ENCODE data around the gene AMACR.
A peak's percentile ranks its signal among the peaks of the same experiment; 100 is the strongest.

The AMACR gene

GRCh38 chr5:34053571-34054399, 45.9 kb upstream of the AMACR start:
- peak; percentile 59 for DNase-seq
- no peaks in the 10 kb centered on the region for H3K9me3 ChIP-seq (ENCODE audit: severe bottlenecking)
- H3K36me3 ChIP-seq = no peaks in the 10 kb centered on the region; the same call in 1 of the 2 replicates
- H3K27me3 ChIP-seq (ENCODE audit: insufficient read depth, low read depth, severe bottlenecking) = no peaks in the 10 kb centered on the region
- H3K4me3 ChIP-seq (ENCODE audit: low read depth, low read length) = no peak overlapping the region
- no peak for TF ChIP-seq CTCF (IDR thresholded peaks at IDR 0.05; ENCODE audit: low read depth, low read length)
- peak overlapping the region; percentile 42 for H3K27ac ChIP-seq

- H3K36me3 ChIP-seq = no peaks in the 10 kb centered on the region; the same call in 1 of the 2 replicates
- H3K4me3 ChIP-seq (ENCODE audit: low read depth, low read length) = no peak overlapping the region
- H3K27me3 ChIP-seq (ENCODE audit: insufficient read depth, low read depth, severe bottlenecking) = no peaks in the 10 kb centered on the region
- no peak for DNase-seq
- H3K9me3 ChIP-seq (ENCODE audit: severe bottlenecking) = no peaks in the 10 kb centered on the region
- H3K27ac ChIP-seq = no peak overlapping the region
- TF ChIP-seq CTCF (IDR thresholded peaks at IDR 0.05; ENCODE audit: low read depth, low read length) = no peak
Observed at GRCh38 chr5:34053133-34053532, 45.3 kb upstream of the AMACR start.

GRCh38 chr5:34051374-34051980, 43.6 kb upstream of the AMACR start:
- Histone ChIP-seq H3K27me3 (ENCODE audit: insufficient read depth, low read depth, severe bottlenecking) (no peaks in the 10 kb centered on the region), H3K36me3 (no peaks in the 10 kb centered on the region), H3K27ac (no peak overlapping the region), H3K4me3 (ENCODE audit: low read depth, low read length) (no peak overlapping the region), H3K9me3 (ENCODE audit: severe bottlenecking) (no peaks in the 10 kb centered on the region)
- TF ChIP-seq CTCF (IDR thresholded peaks at IDR 0.05; ENCODE audit: low read depth, low read length) = no peak
- DNase-seq = no peak

- no peaks in the 10 kb centered on the region for H3K36me3 ChIP-seq
- no peaks in the 10 kb centered on the region for H3K27me3 ChIP-seq (ENCODE audit: insufficient read depth, low read depth, severe bottlenecking)
- no peak overlapping the region for H3K27ac ChIP-seq
- no peaks in the 10 kb centered on the region for H3K9me3 ChIP-seq (ENCODE audit: severe bottlenecking)
- H3K4me3 ChIP-seq (ENCODE audit: low read depth, low read length) = no peak overlapping the region
- no peak for TF ChIP-seq CTCF (IDR thresholded peaks at IDR 0.05; ENCODE audit: low read depth, low read length)
- no peak for DNase-seq
Observed at GRCh38 chr5:34047774-34048572, 40.1 kb upstream of the AMACR start.

GRCh38 chr5:34047143-34047542, 39.3 kb upstream of the AMACR start:
- no peaks in the 10 kb centered on the region for H3K36me3 ChIP-seq
- no peak for TF ChIP-seq CTCF (IDR thresholded peaks at IDR 0.05; ENCODE audit: low read depth, low read length)
- DNase-seq = no peak
- H3K9me3 ChIP-seq (ENCODE audit: severe bottlenecking) = no peaks in the 10 kb centered on the region
- H3K4me3 ChIP-seq (ENCODE audit: low read depth, low read length) = no peak overlapping the region
- no peak overlapping the region for H3K27ac ChIP-seq
- H3K27me3 ChIP-seq (ENCODE audit: insufficient read depth, low read depth, severe bottlenecking) = no peaks in the 10 kb centered on the region
